HG03066 (cell line): ENCODE data around the gene MOXD1.
"Not testable (repeated sequence)": the region's sequence is repeated elsewhere in the genome, so short reads cannot be mapped to it uniquely, and the experiment has no call there.

ENCODE experiments used
- ATAC-seq: cut with Tn5 transposase; IDR thresholded peaks from one replicate; pipeline ENCODE4 v1.9.1; 2021; ENCODE audit warnings: low read depth; ENCODE audit not compliant: unreplicated experiment

The MOXD1 gene

DNA sequence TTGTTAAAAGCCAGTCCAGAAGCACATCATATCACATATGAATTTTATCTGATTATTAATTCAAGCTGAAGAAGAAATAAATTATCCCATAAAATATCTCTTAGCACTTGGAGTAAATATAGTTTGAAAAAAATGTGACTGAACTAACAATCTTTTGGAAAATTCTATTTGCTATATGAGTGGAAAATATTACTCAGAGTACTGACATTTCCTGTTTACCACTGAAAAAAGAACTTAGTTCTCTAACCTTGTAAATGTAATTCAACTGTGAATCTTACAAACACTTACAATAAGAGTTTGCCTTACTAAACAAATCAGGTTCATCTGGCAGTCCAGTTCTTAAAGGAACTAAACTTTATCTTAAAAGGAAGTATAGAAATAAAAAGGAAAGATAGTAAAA is 44.2 kb downstream of the MOXD1 start:
- no peak for ATAC-seq

DNA sequence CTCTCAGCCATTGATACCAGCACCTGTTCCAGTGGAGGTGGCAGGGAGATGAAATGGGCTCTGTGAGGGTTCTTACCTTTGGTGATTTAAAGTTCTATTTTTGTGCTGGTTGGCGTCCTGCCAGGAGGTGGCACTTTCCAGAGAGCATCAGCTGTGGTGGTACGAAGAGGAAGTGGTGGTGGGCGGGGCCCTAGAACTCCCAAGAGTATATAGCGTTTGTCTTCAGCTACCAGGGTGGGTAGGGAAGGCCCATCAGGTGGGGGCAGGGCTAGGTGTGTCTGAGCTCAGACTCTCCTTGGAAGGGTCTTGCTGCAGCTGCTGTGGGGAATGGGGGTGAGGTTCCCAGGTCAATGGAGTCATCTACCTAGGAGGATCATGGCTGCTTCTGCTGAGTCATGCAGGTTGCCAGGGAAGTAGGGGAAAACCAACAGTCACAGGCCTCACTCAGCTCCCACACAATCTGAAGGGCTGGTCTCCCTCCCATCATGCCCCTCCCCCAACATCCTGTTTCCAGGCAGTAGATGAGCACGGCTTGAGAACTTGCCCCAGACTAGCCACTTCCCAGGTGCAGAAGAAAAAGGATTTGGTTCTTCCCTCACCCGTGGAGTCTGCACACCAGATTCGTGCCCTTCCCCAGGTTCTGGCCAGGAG is 46.6 kb downstream of the MOXD1 start:
- ATAC-seq, result no peak

- ATAC-seq, result not testable (repeated sequence)
These were observed 49.3 kb downstream of the MOXD1 start for GRCh38 chr6:132351986-132352385.

DNA sequence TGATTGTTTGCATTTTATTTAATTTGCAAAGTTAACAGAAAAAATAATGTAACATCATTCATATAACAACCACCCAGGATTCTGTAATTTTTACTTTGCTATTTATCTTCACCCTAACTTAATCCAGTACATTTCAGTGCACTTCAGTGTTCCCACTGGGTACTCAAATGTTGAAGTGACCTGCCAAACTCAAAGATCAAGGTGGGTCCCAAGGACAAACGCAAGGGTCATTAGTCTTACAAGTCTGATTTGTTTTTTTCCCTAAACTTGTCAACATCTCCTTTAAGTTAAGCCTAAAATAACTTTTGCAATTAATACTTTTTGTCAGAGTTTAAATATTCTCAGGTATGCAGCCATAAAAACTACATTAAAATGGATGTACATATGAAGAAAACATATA is 53.0 kb downstream of the MOXD1 start:
- ATAC-seq, result no peak

DNA sequence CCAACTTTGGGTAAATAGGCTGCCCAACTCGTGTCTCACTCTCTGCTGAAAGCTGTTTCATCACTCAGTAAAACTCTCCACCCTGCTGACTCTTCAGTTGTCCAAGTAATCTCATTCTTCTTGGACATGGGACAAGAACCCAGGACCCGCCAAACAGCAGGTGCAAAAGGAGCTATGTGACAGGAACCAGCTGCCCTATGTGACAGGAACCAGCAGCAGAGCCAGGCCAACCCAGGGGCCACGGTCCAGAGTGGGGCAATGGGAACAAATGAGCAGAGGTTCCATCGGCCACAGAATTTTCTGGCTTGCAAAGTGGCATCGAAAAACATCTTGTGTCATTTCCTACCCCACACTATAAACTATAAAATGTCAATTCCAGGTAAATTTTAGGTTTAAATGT is 56.5 kb downstream of the MOXD1 start:
- no peak for ATAC-seq

DNA sequence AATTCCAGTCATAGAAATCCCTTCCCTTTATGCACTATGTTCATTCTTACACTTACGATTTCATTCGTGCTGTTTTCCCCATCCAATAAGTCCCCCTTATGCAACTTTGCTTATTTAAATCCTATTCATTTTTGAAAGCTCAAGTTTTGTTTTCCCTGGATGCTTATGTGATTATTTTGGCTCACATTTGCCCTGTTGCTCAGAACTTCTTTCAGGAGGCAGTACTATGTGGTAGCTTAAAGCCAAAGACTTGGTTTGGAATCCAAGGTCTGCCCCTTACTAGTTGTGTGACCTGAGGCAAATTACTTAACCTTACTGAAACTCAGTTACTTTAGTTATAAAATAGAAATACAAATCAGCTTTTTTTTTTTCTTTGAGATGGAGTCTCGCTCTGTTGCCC is 59.6 kb downstream of the MOXD1 start:
- no peak for ATAC-seq

- ATAC-seq, result no peak
These were observed 66.8 kb downstream of the MOXD1 start for GRCh38 chr6:132334521-132334885.

DNA sequence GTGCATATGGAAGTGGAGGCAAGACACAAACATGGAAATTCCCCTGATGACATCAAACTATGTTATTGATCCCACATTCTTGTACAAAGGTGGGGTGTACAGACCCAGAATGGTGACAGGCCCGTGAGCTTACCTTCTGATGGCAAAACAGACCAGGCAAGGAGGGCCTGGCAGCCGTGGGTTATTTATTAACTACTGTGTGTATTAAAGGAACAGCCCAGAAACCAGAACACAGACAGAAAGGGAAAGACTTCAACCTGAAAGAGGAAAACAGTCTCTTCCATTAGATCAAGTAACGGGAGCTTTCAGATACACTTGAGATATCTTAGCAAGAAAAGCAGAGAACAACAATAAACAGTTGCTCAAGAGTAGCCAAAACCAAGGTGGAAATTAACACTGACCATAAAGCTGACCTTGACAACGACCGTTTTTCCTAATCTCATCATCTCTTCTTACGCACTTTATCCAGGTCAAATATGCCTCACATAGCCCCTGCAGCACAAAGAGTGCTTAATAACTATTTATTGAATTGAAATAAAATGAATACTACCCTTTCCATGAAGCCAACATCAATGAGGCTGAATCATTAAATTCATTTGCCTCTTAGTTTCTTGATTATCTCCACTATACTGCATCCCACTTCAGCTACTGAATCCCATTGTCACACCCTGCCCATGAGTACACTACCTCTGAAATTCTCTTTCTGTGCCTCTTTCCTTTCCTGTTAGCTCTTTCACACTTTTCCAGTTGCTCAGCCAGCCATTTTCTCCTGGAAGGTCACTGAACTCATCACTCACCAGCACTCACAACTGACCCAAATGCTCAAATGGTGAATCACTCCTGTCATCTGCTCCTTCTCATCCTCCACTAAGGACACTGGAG is 67.4 kb downstream of the MOXD1 start:
- ATAC-seq, result no peak

- no peak for ATAC-seq
These were observed 70.5 kb downstream of the MOXD1 start for GRCh38 chr6:132330759-132331158.

DNA sequence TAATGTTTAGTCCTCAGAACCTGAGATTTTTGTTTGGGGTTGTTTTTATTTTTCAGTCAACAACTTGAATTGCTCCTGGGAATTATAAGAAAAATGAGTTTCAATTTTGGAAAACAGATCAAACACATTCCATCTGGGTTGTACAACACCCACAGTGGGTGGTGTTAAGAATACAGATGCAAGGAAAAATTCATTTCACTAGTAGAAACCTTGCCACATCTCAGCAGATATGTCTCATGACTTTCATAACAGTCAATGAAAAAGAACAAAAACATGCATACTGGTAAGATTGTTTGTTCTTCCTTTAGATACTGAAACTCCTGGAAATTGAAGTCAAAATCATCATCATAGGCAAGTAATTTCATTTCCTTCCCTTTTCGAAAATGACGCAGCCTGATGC is 78.9 kb downstream of the MOXD1 start:
- no peak for ATAC-seq

DNA sequence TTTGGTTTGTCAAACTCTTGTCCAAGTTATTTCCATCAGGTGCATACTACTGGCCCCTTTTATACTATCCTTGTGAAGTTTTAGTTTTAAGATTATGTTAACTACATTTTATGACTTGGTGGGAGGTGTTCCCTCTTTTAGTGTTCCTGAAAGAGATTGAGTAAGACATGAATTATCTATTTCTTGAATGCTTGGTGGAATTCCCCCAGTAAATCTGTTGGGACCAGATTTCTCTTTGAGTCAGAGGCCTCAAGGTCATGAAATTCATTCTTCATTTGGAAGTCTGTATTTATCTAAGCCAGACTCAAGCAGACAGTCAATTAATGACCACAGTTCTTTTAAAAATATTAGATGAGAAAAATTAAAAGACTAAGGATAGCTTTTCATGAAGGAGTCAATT is 81.3 kb downstream of the MOXD1 start:
- ATAC-seq, result no peak

DNA sequence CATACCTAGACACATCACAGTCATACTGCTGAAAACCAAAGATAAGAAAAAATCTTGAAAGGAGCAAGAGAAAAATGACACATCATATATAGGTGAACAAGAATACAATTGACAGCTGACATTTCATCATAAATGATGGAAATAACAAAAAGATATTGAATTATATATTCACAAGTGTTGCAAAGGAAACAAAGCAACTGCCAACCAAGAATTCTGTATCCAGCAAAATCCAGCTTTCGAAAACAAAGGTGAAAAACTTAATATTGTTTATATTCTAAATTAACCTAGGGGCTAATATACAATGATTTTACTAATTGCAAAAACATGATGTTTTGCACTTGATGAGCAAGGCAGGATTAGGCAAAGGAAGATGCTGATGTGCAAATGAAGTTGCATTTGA is 84.3 kb downstream of the MOXD1 start:
- ATAC-seq, result no peak

DNA sequence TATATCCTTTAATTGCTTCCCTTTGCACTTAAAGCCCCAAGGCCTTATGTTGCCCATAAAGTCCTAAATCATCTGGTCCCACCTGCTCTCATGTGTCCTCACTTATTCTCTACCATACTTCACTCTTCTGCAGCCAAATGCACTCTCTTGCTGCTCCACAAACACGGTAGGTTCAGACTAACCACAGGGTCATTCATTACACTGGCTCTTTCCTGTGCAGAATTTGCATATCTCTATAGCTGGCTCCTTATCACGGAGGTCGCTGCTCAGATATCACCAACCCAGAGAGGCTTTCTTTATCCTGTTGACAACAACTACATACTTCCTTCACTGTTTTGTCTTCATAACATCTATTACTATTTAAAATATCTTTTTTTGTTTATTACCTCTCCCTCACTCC is 86.8 kb downstream of the MOXD1 start:
- ATAC-seq, result no peak

GRCh38 chr6:132310921-132311320 is 90.4 kb downstream of the MOXD1 start:
- ATAC-seq, result no peak

DNA sequence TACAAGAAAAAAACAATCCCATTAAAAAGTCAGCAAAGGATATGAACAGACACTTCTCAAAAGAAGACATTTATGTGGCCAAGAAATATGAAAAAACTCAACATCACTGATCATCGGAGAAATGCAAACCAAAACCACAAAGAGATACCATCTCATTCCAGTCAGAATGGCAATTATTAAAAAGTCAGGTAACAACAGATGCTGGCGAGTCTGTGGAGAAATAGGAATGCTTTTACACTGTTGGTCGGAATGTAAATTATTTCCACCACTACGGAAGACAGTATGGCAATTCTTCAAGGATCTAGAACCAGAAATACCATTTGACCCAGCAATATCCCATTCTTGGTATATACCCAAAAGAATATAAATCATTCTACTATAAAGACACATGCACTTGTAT is 91.1 kb downstream of the MOXD1 start:
- not testable (repeated sequence) for ATAC-seq

DNA sequence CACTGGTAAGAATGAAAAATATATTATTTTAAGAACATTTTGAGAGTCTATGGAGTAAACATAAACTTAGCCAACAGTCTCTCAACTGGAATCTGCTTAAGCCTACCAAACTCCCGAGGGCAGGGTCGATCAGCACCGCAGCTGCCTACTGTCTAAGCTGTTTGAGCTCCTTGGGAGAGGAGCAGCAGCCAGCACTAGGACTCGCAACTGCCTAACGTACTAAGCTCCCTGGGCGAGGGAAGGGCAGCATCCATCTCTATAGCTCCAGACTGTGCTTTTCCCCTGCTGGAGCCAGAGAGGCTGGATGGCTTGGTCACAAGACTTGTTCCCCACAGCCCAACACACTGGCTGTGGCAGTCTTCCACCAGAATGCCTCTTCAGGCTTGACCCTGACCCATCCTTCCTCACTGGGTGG is 96.4 kb downstream of the MOXD1 start:
- no peak for ATAC-seq

DNA sequence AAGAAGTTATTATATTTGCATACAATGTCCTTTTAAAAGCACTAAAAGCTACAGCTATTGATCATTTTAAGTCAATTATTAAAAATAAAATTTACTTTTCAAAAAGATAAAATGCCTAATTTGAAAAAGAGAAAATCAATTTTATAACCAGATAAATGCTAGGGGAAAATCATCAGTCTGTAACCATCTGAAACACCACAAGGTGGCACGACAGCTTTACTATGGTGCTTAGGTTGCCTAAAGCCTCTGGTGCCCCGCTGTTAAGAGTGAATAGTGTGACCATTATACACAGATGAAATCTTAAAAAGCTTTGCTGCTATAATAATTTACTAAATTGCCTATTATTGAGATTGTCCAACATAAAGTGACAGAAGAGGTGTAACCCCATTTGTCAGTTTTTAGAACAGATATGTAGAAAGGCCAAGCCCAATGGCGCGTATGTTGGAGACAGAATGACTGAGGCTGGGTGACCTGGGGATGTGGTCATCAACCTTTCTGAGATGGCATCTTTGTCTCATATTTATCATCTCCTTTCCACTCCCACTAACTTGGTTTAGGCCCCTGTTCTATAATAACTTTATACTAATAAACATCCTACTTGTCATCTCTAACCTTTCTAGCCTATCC is 100.8 kb downstream of the MOXD1 start:
- ATAC-seq, result peak; percentile 90

- no peak for ATAC-seq
These were observed 102.8 kb downstream of the MOXD1 start for GRCh38 chr6:132298344-132298949.

- ATAC-seq, result no peak
These were observed 111.5 kb downstream of the MOXD1 start for GRCh38 chr6:132289756-132290155.

GRCh38 chr6:132287101-132287500 is 114.2 kb downstream of the MOXD1 start:
- ATAC-seq, result no peak

DNA sequence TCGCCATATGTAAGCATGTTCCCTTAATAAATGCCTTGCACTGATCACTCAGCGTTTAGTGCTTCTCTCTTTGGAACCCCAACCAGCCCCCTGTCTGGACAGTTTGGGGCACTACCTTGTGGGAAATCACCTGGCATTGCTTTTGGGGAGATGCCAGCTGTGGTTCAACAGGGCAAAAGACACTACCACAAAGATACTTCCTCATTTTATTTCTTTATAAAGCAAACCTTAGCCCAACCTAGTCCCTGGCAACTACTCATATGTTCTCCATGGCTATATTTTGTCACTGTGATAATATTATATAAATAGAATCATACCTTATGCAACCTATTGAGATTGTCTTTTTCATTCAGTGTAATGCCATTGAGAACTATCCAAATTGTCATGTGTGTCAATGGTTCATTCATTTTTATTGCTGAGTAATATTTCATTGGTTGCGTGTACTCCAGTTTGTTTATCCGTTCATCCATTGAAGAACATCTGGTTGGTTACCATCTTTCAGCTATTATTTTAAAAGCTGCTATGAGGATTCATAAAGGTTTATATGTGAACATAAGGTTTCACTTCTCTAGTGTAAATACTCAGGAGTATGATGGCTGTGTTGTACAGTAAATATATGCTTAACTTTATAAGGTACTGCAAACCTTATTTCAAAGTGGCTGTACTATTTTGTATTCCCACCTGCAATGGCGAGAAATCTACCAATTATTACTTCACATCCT is 114.8 kb downstream of the MOXD1 start:
- no peak for ATAC-seq
